Gastrocnemius medialis (tissue), 4 donors: ENCODE data around the gene ADTRP.

Experiments
- POLR2A ChIP-seq, 2 donors: fragments of 450-650 bp; IDR thresholded peaks; one replicate each; pipeline ENCODE4 v1.6.1; 2017; ENCODE audit warnings: antibody characterized with exemption in 2 of 2, mild to moderate bottlenecking in 2 of 2, moderate library complexity in 2 of 2
- TF ChIP-seq, protein P1 (sequence below), 5 experiments: fragments of 450-650 bp in 3 of 5; fragments of 200-600 bp in 2 of 5; sonication (generic) in 2 of 5; IDR thresholded peaks in 4 of 5; conservative IDR thresholded peaks in 1 of 5; 1 replicate in 4 of 5; 2 replicates in 1 of 5; pipeline ENCODE4 v1.5.1; 2016 to 2019; ENCODE audit warnings: antibody characterized with exemption in 5 of 5, mild to moderate bottlenecking in 3 of 5, moderate library complexity in 3 of 5

DNA sequence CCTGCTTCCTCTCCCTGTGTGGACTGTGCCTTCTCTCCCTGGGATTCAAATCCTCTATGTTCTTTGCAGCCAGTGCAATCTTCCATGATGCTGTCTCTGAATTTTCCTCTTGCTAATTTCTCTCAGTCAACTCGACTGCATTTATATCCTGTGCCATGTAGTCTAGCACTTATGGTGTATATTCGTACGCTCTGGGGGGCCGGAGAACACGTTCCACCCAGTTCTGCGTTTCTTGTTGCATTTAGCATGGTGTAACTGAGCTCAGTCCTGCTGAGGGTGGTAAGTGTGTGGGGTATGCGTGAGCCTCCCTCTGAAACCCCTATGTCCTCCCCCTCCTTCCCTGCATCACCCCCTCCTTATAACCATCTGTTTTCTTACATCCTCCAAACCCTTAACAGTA is 42.0 kb downstream of the ADTRP start:
- TF ChIP-seq, protein P1, sequence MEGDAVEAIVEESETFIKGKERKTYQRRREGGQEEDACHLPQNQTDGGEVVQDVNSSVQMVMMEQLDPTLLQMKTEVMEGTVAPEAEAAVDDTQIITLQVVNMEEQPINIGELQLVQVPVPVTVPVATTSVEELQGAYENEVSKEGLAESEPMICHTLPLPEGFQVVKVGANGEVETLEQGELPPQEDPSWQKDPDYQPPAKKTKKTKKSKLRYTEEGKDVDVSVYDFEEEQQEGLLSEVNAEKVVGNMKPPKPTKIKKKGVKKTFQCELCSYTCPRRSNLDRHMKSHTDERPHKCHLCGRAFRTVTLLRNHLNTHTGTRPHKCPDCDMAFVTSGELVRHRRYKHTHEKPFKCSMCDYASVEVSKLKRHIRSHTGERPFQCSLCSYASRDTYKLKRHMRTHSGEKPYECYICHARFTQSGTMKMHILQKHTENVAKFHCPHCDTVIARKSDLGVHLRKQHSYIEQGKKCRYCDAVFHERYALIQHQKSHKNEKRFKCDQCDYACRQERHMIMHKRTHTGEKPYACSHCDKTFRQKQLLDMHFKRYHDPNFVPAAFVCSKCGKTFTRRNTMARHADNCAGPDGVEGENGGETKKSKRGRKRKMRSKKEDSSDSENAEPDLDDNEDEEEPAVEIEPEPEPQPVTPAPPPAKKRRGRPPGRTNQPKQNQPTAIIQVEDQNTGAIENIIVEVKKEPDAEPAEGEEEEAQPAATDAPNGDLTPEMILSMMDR (IDR thresholded peaks at IDR 0.05 in 4 of 5, conservative IDR thresholded peaks at IDR 0.05 in 1 of 5): no peak
- TF ChIP-seq POLR2A (IDR thresholded peaks at IDR 0.05): no peak
